Peyer's patch (tissue), 4 donors: ENCODE measurements around the gene TLL1. TPM values are rescaled to one million over a fixed set of nuclear protein-coding genes. Genes with fewer than 3 reads are reported as not detected.

Source experiments
- DNase-seq, 3 donors: peaks; one replicate each; pipeline ENCODE4 v3.0.0-alpha.2; 2017 to 2019
- H3K27ac ChIP-seq, 4 donors: fragments of 200-600 bp; sonication (generic); one replicate each; pipeline ENCODE4 v1.5.1; 2016 to 2019
- H3K27me3 ChIP-seq, 2 donors: fragments of 200-600 bp; sonication (generic); one replicate each; pipeline ENCODE4 v1.5.1; 2019
- H3K36me3 ChIP-seq, 3 donors: fragments of 200-600 bp; sonication (generic); one replicate each; pipeline ENCODE4 v1.5.1; 2016 to 2019
- H3K4me1 ChIP-seq, 4 donors: fragments of 200-600 bp; sonication (generic); one replicate each; pipeline ENCODE4 v1.5.1; 2016 to 2019
- H3K4me3 ChIP-seq, 4 donors: fragments of 200-600 bp; sonication (generic); 1 replicate in 3 of 4; 2 replicates in 1 of 4; pipeline ENCODE4 v1.5.1; 2016 to 2019; ENCODE audit warnings: mild to moderate bottlenecking in 1 of 4
- H3K9me3 ChIP-seq, 4 donors: fragments of 200-600 bp; sonication (generic); one replicate each; pipeline ENCODE4 v1.5.1; 2016 to 2019; ENCODE audit warnings: mild to moderate bottlenecking in 1 of 4
- POLR2A ChIP-seq, 2 donors: fragments of 450-650 bp; IDR thresholded peaks; one replicate each; pipeline ENCODE4 v1.5.1; 2017; ENCODE audit warnings: antibody characterized with exemption in 2 of 2, mild to moderate bottlenecking in 2 of 2, moderate library complexity in 2 of 2
- total RNA-seq, 4 donors: library from RNA; depleted of rRNA; stranded (reverse); fragments of >200 nt; gene quantifications; one replicate each; pipeline ENCODE4 v1.1.0, GENCODE V29; 2016
- TF ChIP-seq, protein P1 (sequence below), 6 experiments: fragments of 450-650 bp in 4 of 6; fragments of 200-600 bp in 2 of 6; sonication (generic) in 1 of 6; IDR thresholded peaks; one replicate each; pipeline ENCODE4 v1.5.1; 2017 to 2019; ENCODE audit warnings: antibody characterized with exemption in 6 of 6, mild to moderate bottlenecking in 3 of 6, moderate library complexity in 1 of 6

The TLL1 gene
- total RNA-seq, 4 donors from 2014 or later = 1.6 to 7.4 (median 5.5) TPM

DNA sequence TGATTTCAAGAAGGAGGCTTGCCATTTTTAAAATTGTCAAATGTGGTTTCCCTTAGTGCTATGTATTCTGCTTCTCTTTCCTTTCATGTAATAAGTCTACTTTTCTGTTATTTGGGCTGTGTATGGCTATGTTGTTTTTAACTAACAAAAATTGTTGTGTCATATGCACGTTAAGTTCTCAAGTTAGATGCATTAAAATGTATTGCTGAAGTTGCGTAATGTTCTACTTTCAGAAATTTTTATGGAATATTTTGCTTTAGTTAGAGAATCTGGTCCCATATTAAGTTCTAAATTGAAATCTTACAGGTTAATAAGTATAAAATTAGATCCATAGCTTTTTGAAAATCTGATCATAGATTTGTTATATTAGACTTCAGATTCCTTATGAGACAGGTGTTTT lies 133.2 kb downstream of the TLL1 start:
- Histone ChIP-seq H3K4me3 (no peak overlapping the region), H3K27me3 (no peaks in the 10 kb centered on the region), H3K36me3 (no peaks in the 10 kb centered on the region), H3K4me1 (no peaks in the 10 kb centered on the region), H3K9me3 (no peaks in the 10 kb centered on the region), H3K27ac (no peak overlapping the region)
- no peak for TF ChIP-seq POLR2A (IDR thresholded peaks at IDR 0.05)
- TF ChIP-seq, protein P1, sequence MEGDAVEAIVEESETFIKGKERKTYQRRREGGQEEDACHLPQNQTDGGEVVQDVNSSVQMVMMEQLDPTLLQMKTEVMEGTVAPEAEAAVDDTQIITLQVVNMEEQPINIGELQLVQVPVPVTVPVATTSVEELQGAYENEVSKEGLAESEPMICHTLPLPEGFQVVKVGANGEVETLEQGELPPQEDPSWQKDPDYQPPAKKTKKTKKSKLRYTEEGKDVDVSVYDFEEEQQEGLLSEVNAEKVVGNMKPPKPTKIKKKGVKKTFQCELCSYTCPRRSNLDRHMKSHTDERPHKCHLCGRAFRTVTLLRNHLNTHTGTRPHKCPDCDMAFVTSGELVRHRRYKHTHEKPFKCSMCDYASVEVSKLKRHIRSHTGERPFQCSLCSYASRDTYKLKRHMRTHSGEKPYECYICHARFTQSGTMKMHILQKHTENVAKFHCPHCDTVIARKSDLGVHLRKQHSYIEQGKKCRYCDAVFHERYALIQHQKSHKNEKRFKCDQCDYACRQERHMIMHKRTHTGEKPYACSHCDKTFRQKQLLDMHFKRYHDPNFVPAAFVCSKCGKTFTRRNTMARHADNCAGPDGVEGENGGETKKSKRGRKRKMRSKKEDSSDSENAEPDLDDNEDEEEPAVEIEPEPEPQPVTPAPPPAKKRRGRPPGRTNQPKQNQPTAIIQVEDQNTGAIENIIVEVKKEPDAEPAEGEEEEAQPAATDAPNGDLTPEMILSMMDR (IDR thresholded peaks at IDR 0.05) = no peak
- DNase-seq = no peak

DNA sequence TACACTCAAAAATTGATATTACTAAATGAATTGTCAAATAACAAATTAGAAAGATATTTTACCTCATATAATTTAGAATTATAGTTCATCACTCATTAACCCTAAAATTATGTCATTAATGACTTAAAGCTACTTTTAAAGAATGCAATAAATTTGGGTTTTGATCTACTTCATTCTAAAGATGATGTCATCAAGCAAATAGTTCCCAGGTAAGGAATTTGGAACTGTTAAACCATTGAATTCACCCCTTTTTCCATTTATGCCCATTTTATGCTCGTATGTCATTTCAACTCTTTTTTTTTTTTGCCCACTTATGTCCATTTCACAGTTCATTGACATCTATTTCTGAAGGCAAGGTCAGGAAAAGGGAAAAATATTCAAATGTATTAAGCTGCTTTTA lies 135.5 kb downstream of the TLL1 start:
- no peak for DNase-seq
- H3K36me3 ChIP-seq = no peaks in the 10 kb centered on the region
- no peak overlapping the region for H3K4me3 ChIP-seq
- no peaks in the 10 kb centered on the region for H3K27me3 ChIP-seq
- TF ChIP-seq, protein P1 (IDR thresholded peaks at IDR 0.05) = no peak
- TF ChIP-seq POLR2A (IDR thresholded peaks at IDR 0.05) = no peak
- H3K27ac ChIP-seq = no peak overlapping the region
- no peaks in the 10 kb centered on the region for H3K9me3 ChIP-seq
- H3K4me1 ChIP-seq = no peaks in the 10 kb centered on the region

DNA sequence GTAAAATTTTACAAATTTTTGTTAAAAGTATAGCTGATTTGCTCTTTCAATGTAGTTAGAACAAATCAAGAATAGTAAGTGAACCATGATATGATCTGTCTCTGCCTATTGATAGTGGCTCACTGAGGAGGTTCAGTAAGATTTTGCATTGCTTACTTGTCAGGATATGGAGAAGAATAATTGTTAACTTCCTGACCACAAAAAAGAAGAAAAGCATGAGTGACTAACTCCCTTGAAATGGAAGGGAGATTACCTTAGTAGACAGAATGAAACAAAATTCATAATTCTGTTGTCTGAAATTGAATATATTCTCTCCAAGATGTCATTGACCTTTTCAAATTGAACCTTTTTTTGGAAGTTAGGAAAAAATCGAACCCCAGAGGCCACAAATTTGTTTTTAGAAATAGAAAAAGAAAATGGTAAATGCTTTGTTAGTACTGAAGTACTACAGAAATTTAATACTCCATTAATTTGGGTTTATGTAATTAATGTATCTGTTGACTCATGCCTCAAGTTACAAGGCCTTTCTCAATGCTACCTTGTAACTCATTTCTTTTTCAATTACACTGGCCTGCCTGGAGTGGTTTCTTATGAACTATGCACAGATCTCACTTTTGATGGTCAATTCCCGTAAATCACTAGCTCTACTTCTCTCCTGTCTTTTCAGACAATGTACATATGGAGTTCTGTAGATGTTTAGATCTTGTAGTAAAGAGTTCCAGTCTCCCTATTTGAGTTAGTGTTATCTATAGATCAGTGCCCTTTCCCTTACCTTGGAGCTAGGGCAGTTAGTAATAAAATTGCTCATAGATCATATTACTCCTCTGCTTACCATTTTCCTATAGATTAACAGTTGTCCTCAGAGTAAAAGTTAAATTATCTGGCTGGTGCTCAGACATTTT lies 139.3 kb downstream of the TLL1 start:
- TF ChIP-seq, protein P1 (IDR thresholded peaks at IDR 0.05) = no peak
- no peak for TF ChIP-seq POLR2A (IDR thresholded peaks at IDR 0.05)
- no peak for DNase-seq
- H3K27ac ChIP-seq = peak overlapping the region in 1 of 4 donors; percentile 25
- H3K4me1 ChIP-seq = no peaks in the 10 kb centered on the region
- H3K36me3 ChIP-seq = no peaks in the 10 kb centered on the region
- H3K4me3 ChIP-seq = no peak overlapping the region
- H3K27me3 ChIP-seq = no peaks in the 10 kb centered on the region
- no peaks in the 10 kb centered on the region for H3K9me3 ChIP-seq

DNA sequence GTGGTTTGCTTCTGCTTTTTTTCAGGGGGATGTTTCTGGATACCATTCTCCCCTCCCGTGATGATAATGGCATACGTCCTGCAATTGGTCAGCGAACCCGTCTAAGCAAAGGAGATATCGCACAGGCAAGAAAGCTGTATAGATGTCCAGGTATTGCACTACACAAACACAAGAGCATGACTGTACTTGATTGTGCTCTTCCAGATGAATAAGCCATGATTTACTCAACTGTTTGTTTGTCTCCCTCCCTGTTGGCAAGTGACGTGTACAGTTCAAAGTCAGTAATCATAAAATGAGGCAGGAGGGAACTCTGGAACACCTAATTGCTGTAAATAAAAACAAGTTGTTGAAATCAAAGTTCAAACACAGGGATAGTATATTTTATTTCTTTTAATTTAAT lies 141.4 kb downstream of the TLL1 start:
- Histone ChIP-seq H3K27ac (peak overlapping the region in 3 of 4 donors; percentile 18 to 68 (median 46)), H3K36me3 (no peaks in the 10 kb centered on the region), H3K27me3 (no peaks in the 10 kb centered on the region), H3K9me3 (no peaks in the 10 kb centered on the region), H3K4me3 (no peak overlapping the region), H3K4me1 (peaks cover 0 to 9% (median 0%) of the 10 kb centered on the region in 4 donors)
- DNase-seq = peak in 1 of 3 donors; percentile 62
- TF ChIP-seq, protein P1 (IDR thresholded peaks at IDR 0.05) = no peak
- TF ChIP-seq POLR2A (IDR thresholded peaks at IDR 0.05) = peak in 1 of 2 donors; percentile 58

DNA sequence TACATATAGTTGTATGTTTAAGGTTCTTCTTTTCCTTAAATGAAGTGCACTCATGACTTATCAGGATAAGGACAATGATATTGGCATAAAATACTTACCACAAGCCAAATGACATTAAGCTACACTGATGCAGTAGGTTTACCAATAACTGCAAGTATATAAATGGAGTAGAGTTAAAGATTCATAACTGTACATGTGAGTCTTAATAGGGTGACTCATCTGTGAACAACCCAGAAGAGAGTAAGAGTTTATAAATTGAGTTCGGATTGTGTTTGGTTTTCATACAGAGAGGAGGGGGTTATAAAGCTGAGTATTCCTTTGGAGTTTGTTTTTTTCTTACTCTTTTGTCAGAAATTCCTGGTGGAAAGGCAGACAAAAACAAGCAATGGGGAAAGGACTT lies 144.8 kb downstream of the TLL1 start:
- Histone ChIP-seq H3K4me3 (no peak overlapping the region), H3K27ac (no peak overlapping the region), H3K27me3 (no peaks in the 10 kb centered on the region), H3K4me1 (peaks cover 0 to 9% (median 0%) of the 10 kb centered on the region in 4 donors), H3K9me3 (no peaks in the 10 kb centered on the region), H3K36me3 (no peaks in the 10 kb centered on the region)
- DNase-seq = no peak
- TF ChIP-seq, protein P1 (IDR thresholded peaks at IDR 0.05) = no peak
- no peak for TF ChIP-seq POLR2A (IDR thresholded peaks at IDR 0.05)
